ENCODE data around the gene CDK2AP2. TPM values are rescaled to one million over a fixed set of nuclear protein-coding genes. Genes with fewer than 3 reads are reported as not detected.

The CDK2AP2 gene
- total and polyA plus RNA-seq, 2 donors (not counting 1 experiment from before 2014, with no cell fraction given) = 62.7 to 112 TPM

- Histone ChIP-seq H3K79me2 (ENCODE audit: control insufficient read depth, insufficient read depth, low read length) (no peaks in the 10 kb centered on the region), H4K20me1 (ENCODE audit: control insufficient read depth, insufficient read depth, low read length, poor library complexity, severe bottlenecking) (no peaks in the 10 kb centered on the region), H3K4me3 (ENCODE audit: control extremely low read depth in 1 of 5, extremely low read depth in 1 of 5, insufficient read depth in 1 of 5, low read depth in 2 of 5, low read length in 4 of 5) (no peak overlapping the region), H3K4me1 (ENCODE audit: control insufficient read depth in 2 of 2, insufficient read depth in 2 of 2, low read length in 2 of 2) (no peaks in the 10 kb centered on the region), H3K27me3 (replicated peaks in 1 of 4; ENCODE audit: control extremely low read depth in 1 of 4, control insufficient read depth in 3 of 4, insufficient read depth in 4 of 4, low read length in 3 of 4) (peaks cover 0 to 5% (median 0%) of the 10 kb centered on the region in 4 experiments), H2AFZ (ENCODE audit: insufficient read depth, low read depth, low read length, poor library complexity, severe bottlenecking) (no peak overlapping the region), H3K4me2 (replicated peaks; ENCODE audit: low read depth, low read length, poor library complexity, severe bottlenecking) (no peak overlapping the region), H3K9ac (ENCODE audit: low read length) (no peak overlapping the region), H3K36me3 (replicated peaks in 1 of 2; ENCODE audit: control extremely low read depth in 1 of 2, control insufficient read depth in 1 of 2, extremely low read depth in 1 of 2, insufficient read depth in 2 of 2, low read length in 1 of 2) (no peaks in the 10 kb centered on the region), H3K27ac (ENCODE audit: low read length in 2 of 2) (no peak overlapping the region), H3K9me3 (ENCODE audit: control extremely low read depth in 1 of 3, control insufficient read depth in 2 of 3, insufficient read depth in 1 of 3, low read length in 2 of 3) (peaks cover 0 to 13% (median 13%) of the 10 kb centered on the region in 3 donors)
- intact Hi-C loops (cut with micrococcal nuclease) = loop anchor here (10.0 kb wide), 1 partner anchor 878 kb away; no protein-coding TSS in a partner anchor
- Mint-ChIP-seq H3K27me3 (peaks cover 16% of the 10 kb centered on the region), H3K4me1 (no peaks in the 10 kb centered on the region), H3K9me3 (ENCODE audit: insufficient read depth) (peaks cover 5% of the 10 kb centered on the region), H3K4me3 (no peak overlapping the region), H3K27ac (no peak overlapping the region)
- no CpG with 5 or more reads among the region's 2 CpGs for WGBS (ENCODE audit: insufficient coverage)
- TF ChIP-seq CTCF (IDR thresholded peaks at IDR 0.05) (no peak), EZH2 (IDR thresholded peaks at IDR 0.05; ENCODE audit: borderline replicate concordance, insufficient read depth, low read depth, low read length, poor library complexity, severe bottlenecking) (no peak)
- ChIA-PET CTCF (no interaction called here), POLR2A (no interaction called here)
- ATAC-seq (ENCODE audit: low read depth) (no peak), DNase-seq (no peak)
Observed at GRCh38 chr11:67532889-67533288, 24.9 kb upstream of the CDK2AP2 start.

- DNase-seq = no peak
- H3K36me3 ChIP-seq (replicated peaks in 1 of 2; ENCODE audit: control extremely low read depth in 1 of 2, control insufficient read depth in 1 of 2, extremely low read depth in 1 of 2, insufficient read depth in 2 of 2, low read length in 1 of 2) = no peaks in the 10 kb centered on the region
- Mint-ChIP-seq H3K4me3 (no peak overlapping the region), H3K9me3 (ENCODE audit: insufficient read depth) (peaks cover 8% of the 10 kb centered on the region), H3K27me3 (peaks cover 34% of the 10 kb centered on the region), H3K4me1 (no peaks in the 10 kb centered on the region), H3K27ac (no peak overlapping the region)
- TF ChIP-seq CTCF (IDR thresholded peaks at IDR 0.05) = no peak
- no peak overlapping the region for H3K9ac ChIP-seq (ENCODE audit: low read length)
- intact Hi-C loops (cut with micrococcal nuclease) = loop anchor here (10.0 kb wide), 1 partner anchor 875 kb away; no protein-coding TSS in a partner anchor
- H3K4me3 ChIP-seq (ENCODE audit: control extremely low read depth in 1 of 5, extremely low read depth in 1 of 5, insufficient read depth in 1 of 5, low read depth in 2 of 5, low read length in 4 of 5) = no peak overlapping the region
- H3K4me1 ChIP-seq (ENCODE audit: control insufficient read depth in 2 of 2, insufficient read depth in 2 of 2, low read length in 2 of 2) = no peaks in the 10 kb centered on the region
- no peaks in the 10 kb centered on the region for H3K79me2 ChIP-seq (ENCODE audit: control insufficient read depth, insufficient read depth, low read length)
- H2AFZ ChIP-seq (ENCODE audit: insufficient read depth, low read depth, low read length, poor library complexity, severe bottlenecking) = no peak overlapping the region
- WGBS (ENCODE audit: insufficient coverage) = 100% methylated on average over 1 of the region's 5 CpGs
- H3K9me3 ChIP-seq (ENCODE audit: control extremely low read depth in 1 of 3, control insufficient read depth in 2 of 3, insufficient read depth in 1 of 3, low read length in 2 of 3) = peaks cover 0 to 13% (median 11%) of the 10 kb centered on the region in 3 donors
- ChIA-PET CTCF (interaction anchor here (1.4 kb wide), 1 partner anchor 173 kb away, joined by 3 read pairs; no protein-coding TSS in a partner anchor), POLR2A (no interaction called here)
- no peak for ATAC-seq (ENCODE audit: low read depth)
- peaks cover 0 to 10% (median 4%) of the 10 kb centered on the region in 4 experiments for H3K27me3 ChIP-seq (replicated peaks in 1 of 4; ENCODE audit: control extremely low read depth in 1 of 4, control insufficient read depth in 3 of 4, insufficient read depth in 4 of 4, low read length in 3 of 4)
- H3K27ac ChIP-seq (ENCODE audit: low read length in 2 of 2) = no peak overlapping the region
- no peak overlapping the region for H3K4me2 ChIP-seq (replicated peaks; ENCODE audit: low read depth, low read length, poor library complexity, severe bottlenecking)
- H4K20me1 ChIP-seq (ENCODE audit: control insufficient read depth, insufficient read depth, low read length, poor library complexity, severe bottlenecking) = no peaks in the 10 kb centered on the region
Observed at GRCh38 chr11:67530282-67530592, 22.3 kb upstream of the CDK2AP2 start.
